Activated CD8-positive, alpha-beta T cell treated with anti-CD3 and anti-CD28 coated beads for 36 hours (primary cell): Measurements from ENCODE around the gene RCAN2. TPM values are rescaled to one million over a fixed set of nuclear protein-coding genes. Genes with fewer than 3 reads are reported as not detected.

Source experiments
- ATAC-seq: fragments of 200-7000 bp; cut with Tn5 transposase; one replicate; pipeline ENCODE4 v1.10.0; 2021; ENCODE audit warnings: mild to moderate bottlenecking, moderate library complexity
- CTCF ChIA-PET: fragments of 350-600 bp; sonication (Branson Sonifier 250); formaldehyde crosslinking; loops from one replicate; lab custom pipeline; 2021; ENCODE audit warnings: antibody characterized with exemption; lab: Charles Lee
- POLR2A ChIA-PET: fragments of 350-600 bp; sonication (Branson Sonifier 250); formaldehyde crosslinking; loops from one replicate; lab custom pipeline; 2021; ENCODE audit warnings: antibody characterized with exemption; lab: Charles Lee
- DNase-seq: peaks from one replicate; pipeline ENCODE4 v3.0.0-alpha.2; 2020
- H3K27ac Mint-ChIP-seq: one replicate; pipeline ENCODE4 v1.8.0; 2021; ENCODE audit warnings: mild to moderate bottlenecking, mixed read lengths
- H3K27me3 Mint-ChIP-seq: one replicate; pipeline ENCODE4 v1.8.0; 2021; ENCODE audit warnings: mixed read lengths
- H3K36me3 Mint-ChIP-seq: one replicate; pipeline ENCODE4 v1.8.0; 2021; ENCODE audit warnings: low read depth, mixed read lengths
- H3K4me1 Mint-ChIP-seq: one replicate; pipeline ENCODE4 v1.8.0; 2021; ENCODE audit warnings: low read depth, mixed read lengths
- H3K4me3 Mint-ChIP-seq: one replicate; pipeline ENCODE4 v1.8.0; 2021; ENCODE audit warnings: mild to moderate bottlenecking, moderate library complexity, mixed read lengths
- H3K9me3 Mint-ChIP-seq: one replicate; pipeline ENCODE4 v1.8.0; 2021; ENCODE audit warnings: mixed read lengths
- intact Hi-C: fragments of 100-400 bp; cut with micrococcal nuclease; formaldehyde crosslinking; loops from one replicate; pipeline ENCODE4 v1.10.0; 2022
- total RNA-seq, 2 experiments: library from RNA; stranded (reverse); gene quantifications; one replicate each; pipeline ENCODE4 v1.2.3, GENCODE V29; 2021
- TF ChIP-seq, protein P1 (sequence below): fragments of 200-600 bp; IDR thresholded peaks from one replicate; pipeline ENCODE4 v1.8.0; 2022; ENCODE audit warnings: antibody characterized with exemption, mild to moderate bottlenecking

The RCAN2 gene
- total RNA-seq, 2 experiments from 2014 or later, result not detected

DNA sequence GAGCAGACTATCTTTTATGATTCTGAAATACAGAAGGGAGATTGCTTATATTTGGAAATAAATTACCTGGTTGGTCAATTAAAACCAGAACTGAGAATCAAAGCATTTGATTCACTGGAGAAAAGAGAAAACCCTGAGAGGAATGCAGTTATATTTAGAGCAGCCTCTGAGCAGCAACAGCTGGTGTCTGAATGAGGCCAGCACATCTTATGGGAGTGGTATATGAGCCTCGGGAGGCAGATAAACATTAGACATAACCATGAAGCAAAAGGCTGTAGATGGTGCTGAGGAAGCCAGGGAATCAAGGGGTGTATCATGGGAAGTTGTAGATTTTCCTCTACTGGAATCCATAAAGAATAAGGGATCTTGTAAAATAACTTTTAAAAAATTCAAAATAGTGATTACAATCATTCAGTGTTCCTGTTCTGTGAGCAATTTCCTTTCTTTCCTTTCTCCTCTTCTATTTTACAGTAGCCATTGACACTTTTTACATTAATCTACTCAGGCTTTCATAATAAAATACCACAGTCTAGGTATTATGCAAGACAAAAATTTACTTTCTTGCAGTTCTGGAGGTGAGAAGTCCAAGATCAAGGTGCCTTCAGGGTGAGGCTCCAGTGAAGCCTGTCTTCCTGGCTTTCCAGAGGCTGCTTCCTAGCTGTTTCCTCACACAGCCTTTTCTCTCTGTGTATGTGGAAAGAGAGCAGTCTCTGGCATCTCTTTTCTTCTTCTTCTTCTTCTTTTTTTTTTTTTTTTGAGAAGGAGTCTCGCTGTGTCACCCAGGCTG lies 287.7 kb downstream of the RCAN2 start:
- Mint-ChIP-seq H3K36me3 (no peaks in the 10 kb centered on the region), H3K9me3 (no peaks in the 10 kb centered on the region), H3K4me3 (no peak overlapping the region), H3K4me1 (no peaks in the 10 kb centered on the region), H3K27ac (no peak overlapping the region), H3K27me3 (no peaks in the 10 kb centered on the region)
- ATAC-seq, result no peak
- CTCF ChIA-PET, result no interaction called here
- TF ChIP-seq, protein P1, sequence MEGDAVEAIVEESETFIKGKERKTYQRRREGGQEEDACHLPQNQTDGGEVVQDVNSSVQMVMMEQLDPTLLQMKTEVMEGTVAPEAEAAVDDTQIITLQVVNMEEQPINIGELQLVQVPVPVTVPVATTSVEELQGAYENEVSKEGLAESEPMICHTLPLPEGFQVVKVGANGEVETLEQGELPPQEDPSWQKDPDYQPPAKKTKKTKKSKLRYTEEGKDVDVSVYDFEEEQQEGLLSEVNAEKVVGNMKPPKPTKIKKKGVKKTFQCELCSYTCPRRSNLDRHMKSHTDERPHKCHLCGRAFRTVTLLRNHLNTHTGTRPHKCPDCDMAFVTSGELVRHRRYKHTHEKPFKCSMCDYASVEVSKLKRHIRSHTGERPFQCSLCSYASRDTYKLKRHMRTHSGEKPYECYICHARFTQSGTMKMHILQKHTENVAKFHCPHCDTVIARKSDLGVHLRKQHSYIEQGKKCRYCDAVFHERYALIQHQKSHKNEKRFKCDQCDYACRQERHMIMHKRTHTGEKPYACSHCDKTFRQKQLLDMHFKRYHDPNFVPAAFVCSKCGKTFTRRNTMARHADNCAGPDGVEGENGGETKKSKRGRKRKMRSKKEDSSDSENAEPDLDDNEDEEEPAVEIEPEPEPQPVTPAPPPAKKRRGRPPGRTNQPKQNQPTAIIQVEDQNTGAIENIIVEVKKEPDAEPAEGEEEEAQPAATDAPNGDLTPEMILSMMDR, result no peak
- no peak for DNase-seq
- POLR2A ChIA-PET, result no interaction called here
- intact Hi-C loops, result no loop called here

- ChIA-PET CTCF (interaction anchor here (1.0 to 2.9 kb wide), 2 partner anchors 10 to 111 kb away, joined by 3 to 9 read pairs; no protein-coding TSS in a partner anchor), POLR2A (no interaction called here)
- DNase-seq (no peak), ATAC-seq (no peak)
- intact Hi-C loops, result no loop called here
- Mint-ChIP-seq H3K27me3 (no peaks in the 10 kb centered on the region), H3K27ac (no peak overlapping the region), H3K9me3 (no peaks in the 10 kb centered on the region), H3K4me3 (no peak overlapping the region), H3K36me3 (no peaks in the 10 kb centered on the region), H3K4me1 (no peaks in the 10 kb centered on the region)
- TF ChIP-seq, protein P1, result no peak
Measured at GRCh38 chr6:46201702-46202101, 289.5 kb downstream of the RCAN2 start.

- TF ChIP-seq, protein P1, result no peak
- intact Hi-C loops, result no loop called here
- Mint-ChIP-seq H3K27me3 (no peaks in the 10 kb centered on the region), H3K4me1 (no peaks in the 10 kb centered on the region), H3K4me3 (no peak overlapping the region), H3K27ac (no peak overlapping the region), H3K36me3 (no peaks in the 10 kb centered on the region), H3K9me3 (no peaks in the 10 kb centered on the region)
- ChIA-PET CTCF (interaction anchor here (2.9 kb wide), 1 partner anchor 109 kb away, joined by 9 read pairs; no protein-coding TSS in a partner anchor), POLR2A (no interaction called here)
- DNase-seq, result no peak
- ATAC-seq, result no peak
Measured at GRCh38 chr6:46199387-46199786, 291.9 kb downstream of the RCAN2 start.

DNA sequence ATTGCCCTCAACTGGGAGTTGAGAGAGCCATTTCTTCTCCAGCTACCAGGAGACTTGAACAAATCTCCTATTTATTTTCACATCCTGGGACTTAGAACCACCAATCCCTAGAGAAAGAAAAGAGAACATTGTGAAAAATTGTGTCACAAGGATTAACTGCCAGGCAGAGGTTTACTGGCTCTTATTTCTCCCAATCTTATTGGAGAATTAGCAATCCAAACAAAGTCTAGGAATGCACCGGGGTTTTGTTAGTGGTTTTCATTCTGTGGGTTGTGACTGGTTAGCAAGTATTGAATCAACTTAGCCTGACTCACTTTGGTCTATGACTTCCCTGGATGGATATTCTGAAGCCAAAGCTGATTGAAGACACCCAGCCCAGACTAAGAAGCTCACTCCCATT lies 299.3 kb downstream of the RCAN2 start:
- H3K27me3 Mint-ChIP-seq, result peaks cover 12% of the 10 kb centered on the region
- ChIA-PET POLR2A (no interaction called here), CTCF (interaction anchor here (0.8 kb wide), 1 partner anchor 10 kb away, joined by 3 read pairs; no protein-coding TSS in a partner anchor)
- H3K4me3 Mint-ChIP-seq, result no peak overlapping the region
- no peaks in the 10 kb centered on the region for H3K36me3 Mint-ChIP-seq
- DNase-seq (no peak), ATAC-seq (no peak)
- TF ChIP-seq, protein P1, result no peak
- no peaks in the 10 kb centered on the region for H3K9me3 Mint-ChIP-seq
- no peaks in the 10 kb centered on the region for H3K4me1 Mint-ChIP-seq
- no peak overlapping the region for H3K27ac Mint-ChIP-seq
- intact Hi-C loops, result no loop called here

DNA sequence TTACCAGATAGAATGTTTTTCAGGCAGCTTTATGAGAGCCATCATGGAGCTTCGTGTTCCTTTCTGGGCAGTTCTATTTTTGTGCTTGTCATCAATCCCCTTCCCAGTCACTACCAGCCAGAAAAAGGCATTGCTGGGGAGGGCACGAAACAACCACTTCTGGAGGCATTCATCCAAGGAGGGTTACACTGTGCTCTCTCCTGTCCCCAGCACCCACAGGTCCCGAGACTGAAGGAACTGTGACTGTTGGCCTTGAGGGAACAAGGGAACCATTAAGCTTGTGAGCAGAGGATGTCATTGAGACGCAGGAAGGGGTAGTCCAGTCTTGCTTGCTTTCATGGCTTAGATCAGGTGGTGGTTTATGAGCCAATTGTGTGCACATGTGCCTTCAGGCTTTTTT lies 300.4 kb downstream of the RCAN2 start:
- TF ChIP-seq, protein P1, result no peak
- intact Hi-C loops, result no loop called here
- Mint-ChIP-seq H3K4me1 (no peaks in the 10 kb centered on the region), H3K27me3 (peaks cover 17% of the 10 kb centered on the region), H3K36me3 (no peaks in the 10 kb centered on the region), H3K4me3 (no peak overlapping the region), H3K27ac (no peak overlapping the region), H3K9me3 (no peaks in the 10 kb centered on the region)
- no peak for DNase-seq
- CTCF ChIA-PET, result no interaction called here
- POLR2A ChIA-PET, result no interaction called here
- ATAC-seq, result no peak
